Transverse colon (tissue), 4 donors: ENCODE results near the gene DCAF8L2. TPM values are rescaled to one million over a fixed set of nuclear protein-coding genes. Genes with fewer than 3 reads are reported as not detected.
"Not testable (repeated sequence)": the region's sequence is repeated elsewhere in the genome, so short reads cannot be mapped to it uniquely, and the experiment has no call there.

ENCODE experiments used
- DNase-seq: peaks from one replicate; pipeline ENCODE4 v3.0.0-alpha.2; 2019
- H3K27ac ChIP-seq, 4 donors: fragments of 200-600 bp; sonication (generic); 2 replicates each; pipeline ENCODE4 v1.5.1; 2016 to 2018; ENCODE audit warnings: inconsistent platforms in 4 of 4
- H3K27me3 ChIP-seq: fragments of 200-600 bp; sonication (generic); 2 replicates; pipeline ENCODE4 v1.5.1; 2017; ENCODE audit warnings: inconsistent platforms
- H3K36me3 ChIP-seq, 4 donors: fragments of 200-600 bp; sonication (generic); 2 replicates each; pipeline ENCODE4 v1.5.1; 2017 to 2019; ENCODE audit warnings: inconsistent platforms in 4 of 4
- H3K4me1 ChIP-seq, 4 donors: fragments of 200-600 bp; sonication (generic); 2 replicates each; pipeline ENCODE4 v1.5.1; 2017 to 2020; ENCODE audit warnings: inconsistent platforms in 4 of 4
- H3K4me3 ChIP-seq, 4 donors: fragments of 200-600 bp; sonication (generic); 1 replicate in 1 of 4; 2 replicates in 3 of 4; pipeline versions ENCODE4 v1.5.1 to v1.6.1; 2017 to 2019; ENCODE audit warnings: inconsistent platforms in 4 of 4
- H3K9me3 ChIP-seq, 2 donors: fragments of 200-600 bp; sonication (generic); 2 replicates each; pipeline ENCODE4 v1.5.1; 2017 to 2019; ENCODE audit warnings: inconsistent platforms in 2 of 2
- CTCF ChIP-seq, 5 experiments: fragments of 200-600 bp in 3 of 5; fragments of 450-650 bp in 2 of 5; sonication (generic) in 3 of 5; IDR thresholded peaks; 1 replicate in 2 of 5; 2 replicates in 3 of 5; pipeline ENCODE4 v1.5.1; 2016 to 2017; ENCODE audit warnings: antibody characterized with exemption in 5 of 5, inconsistent platforms in 3 of 5, mild to moderate bottlenecking in 2 of 5, moderate library complexity in 1 of 5
- EP300 ChIP-seq: sonication (generic); formaldehyde crosslinking; IDR thresholded peaks from one replicate; pipeline ENCODE4 v1.6.1; 2017; ENCODE audit warnings: antibody characterized with exemption, low read depth
- POLR2A ChIP-seq: fragments of 450-650 bp; IDR thresholded peaks from one replicate; pipeline ENCODE4 v1.6.1; 2016; ENCODE audit warnings: antibody characterized with exemption, mild to moderate bottlenecking, moderate library complexity
- POLR2AphosphoS5 ChIP-seq, 3 donors: sonication (generic); formaldehyde crosslinking; IDR thresholded peaks; one replicate each; pipeline ENCODE4 v1.6.1; 2016; ENCODE audit warnings: antibody characterized with exemption in 3 of 3
- WGBS, 2 donors: methylation state at CpG; one replicate each; pipeline ENCODE4 v1.1.5; 2018; ENCODE audit warnings: low coverage in 1 of 2; 5-methylcytosine and 5-hydroxymethylcytosine counted together
- in situ Hi-C, 4 donors: fragments of 200-750 bp; cut with MboI; loops; one replicate each; pipeline versions ENCODE4 v1.15.0 to v1.15.1; 2017; ENCODE audit warnings: low sequenced_read_pairs in 3 of 4, low pct_ligation_motif_present in 1 of 4, low pct_unique_long_range_greater_than_20kb in 1 of 4
- intact Hi-C: fragments of 100-400 bp; cut with DNase I; formaldehyde crosslinking; loops from one replicate; pipeline ENCODE4 v1.15.1; 2023; ENCODE audit warnings: low total_unique reads
- total RNA-seq, 4 donors: library from RNA; depleted of rRNA; stranded (reverse); fragments of >200 nt; gene quantifications; one replicate each; pipeline ENCODE4 v1.1.0, GENCODE V29; 2016

Gene DCAF8L2
- total RNA-seq, 4 donors from 2014 or later = not detected

DNA sequence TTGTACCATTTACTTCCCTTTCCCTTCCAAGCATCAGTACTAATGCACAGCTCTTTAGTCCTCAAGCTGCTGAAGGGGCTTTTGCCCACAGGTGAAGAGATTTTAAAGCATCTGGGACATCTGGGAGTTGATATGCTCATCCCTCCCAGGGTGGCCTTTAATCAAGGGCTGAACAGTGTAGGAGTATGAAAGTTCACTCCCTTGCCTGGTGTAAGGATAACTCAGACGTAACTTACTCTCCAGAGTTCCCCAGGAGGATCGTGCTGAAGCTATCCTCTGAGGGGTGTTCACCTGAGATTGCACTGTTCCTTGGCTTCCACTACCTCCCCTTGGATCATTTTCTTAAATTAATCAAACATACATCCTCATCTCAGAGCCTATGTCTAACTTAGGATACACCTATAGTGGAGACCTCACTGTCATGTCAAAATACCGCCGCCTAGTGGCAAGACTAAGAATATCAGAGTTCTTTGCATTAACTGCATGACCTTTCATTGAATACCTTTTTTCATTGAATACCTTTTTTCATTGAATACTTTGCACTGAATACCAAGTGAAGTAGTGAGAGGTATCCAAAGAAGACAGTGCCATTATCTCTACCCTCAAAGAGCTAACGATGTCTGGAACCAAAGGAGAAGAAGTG, 93.5 kb downstream of the DCAF8L2 start:
- H3K27me3 ChIP-seq, H3K4me1 ChIP-seq, H3K4me3 ChIP-seq, H3K9me3 ChIP-seq, H3K27ac ChIP-seq, in situ Hi-C loops, H3K36me3 ChIP-seq, intact Hi-C loops: not testable (repeated sequence)
- peak; percentile 31 to 43 (median 39) for TF ChIP-seq CTCF (IDR thresholded peaks at IDR 0.05)
- WGBS, 2 donors = 20 to 25% methylated on average over 1 to 5 of the region's 5 CpGs
- peak; percentile 24 for DNase-seq

DNA sequence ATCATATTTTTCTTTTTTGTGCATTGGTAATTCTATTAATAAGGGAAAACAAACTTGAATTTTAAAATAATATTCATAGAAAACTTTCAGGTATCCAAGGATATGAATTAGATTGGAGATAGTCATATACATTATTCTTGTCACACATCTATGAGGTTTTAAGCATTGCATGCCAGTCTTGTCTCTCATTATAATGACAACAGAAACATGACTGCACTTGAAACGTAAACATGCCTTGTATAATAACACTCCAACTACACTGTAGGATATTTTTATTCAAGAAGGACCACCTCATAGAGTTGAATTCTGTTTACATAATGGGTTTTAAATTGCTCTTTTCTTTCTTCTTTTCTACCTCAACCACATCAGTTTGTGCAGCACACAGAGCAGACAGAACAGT, 104.5 kb downstream of the DCAF8L2 start:
- Histone ChIP-seq H3K27me3 (no peaks in the 10 kb centered on the region), H3K36me3 (no peaks in the 10 kb centered on the region), H3K27ac (no peak overlapping the region), H3K4me1 (no peaks in the 10 kb centered on the region), H3K9me3 (no peaks in the 10 kb centered on the region), H3K4me3 (no peak overlapping the region)
- 59% methylated on average over 1 of the region's 1 CpG; no CpG with 5 or more reads in 1 of the 2 donors for WGBS, 2 donors
- intact Hi-C loops (no loop called here), in situ Hi-C loops (no loop called here)
- TF ChIP-seq CTCF (IDR thresholded peaks at IDR 0.05) (no peak), EP300 (no peak), POLR2A (no peak), POLR2AphosphoS5 (IDR thresholded peaks at IDR 0.05) (no peak)
- no peak for DNase-seq

- no peaks in the 10 kb centered on the region for H3K27me3 ChIP-seq
- H3K4me3 ChIP-seq = no peak overlapping the region
- in situ Hi-C loops (no loop called here), intact Hi-C loops (no loop called here)
- WGBS, 2 donors = 9% methylated on average over 1 of the region's 1 CpG; no CpG with 5 or more reads in 1 of the 2 donors
- TF ChIP-seq POLR2A = no peak
- no peak for TF ChIP-seq EP300
- no peak for DNase-seq
- no peak overlapping the region for H3K27ac ChIP-seq
- H3K4me1 ChIP-seq = no peaks in the 10 kb centered on the region
- H3K9me3 ChIP-seq = no peaks in the 10 kb centered on the region
- H3K36me3 ChIP-seq = no peaks in the 10 kb centered on the region
These were observed 116.4 kb downstream of the DCAF8L2 start for GRCh38 chrX:27706526-27706925.

- H3K36me3 ChIP-seq = no peaks in the 10 kb centered on the region
- 67 to 71% methylated on average over 1 to 2 of the region's 2 CpGs for WGBS, 2 donors
- no peaks in the 10 kb centered on the region for H3K9me3 ChIP-seq
- H3K27ac ChIP-seq = no peak overlapping the region
- DNase-seq = no peak
- no peak for TF ChIP-seq POLR2AphosphoS5 (IDR thresholded peaks at IDR 0.05)
- TF ChIP-seq POLR2A = no peak
- no peak for TF ChIP-seq CTCF (IDR thresholded peaks at IDR 0.05)
- no peak for TF ChIP-seq EP300
- H3K27me3 ChIP-seq = no peaks in the 10 kb centered on the region
- H3K4me3 ChIP-seq = no peak overlapping the region
- intact Hi-C loops (no loop called here), in situ Hi-C loops (no loop called here)
- no peaks in the 10 kb centered on the region for H3K4me1 ChIP-seq
These were observed 125.5 kb downstream of the DCAF8L2 start for GRCh38 chrX:27715610-27716009.

DNA sequence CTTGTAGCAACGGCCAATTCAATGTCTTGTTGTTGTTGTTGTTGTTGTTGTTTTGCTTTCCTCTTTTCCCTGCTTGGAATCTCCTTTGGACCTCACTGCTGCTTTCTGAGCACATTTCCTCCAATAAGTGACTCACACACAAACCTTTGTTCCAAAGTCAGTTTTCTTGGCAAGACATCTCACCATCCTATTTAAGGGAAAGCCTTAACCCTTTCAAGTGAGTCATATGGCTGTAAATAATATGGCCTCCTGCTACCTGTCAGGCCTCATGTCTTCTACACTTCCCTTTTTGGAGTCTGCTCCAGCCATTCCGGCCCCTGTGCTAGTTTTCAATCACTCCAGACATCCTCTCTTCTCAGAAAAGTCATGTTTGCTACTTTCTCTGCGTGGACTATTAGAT, 138.1 kb downstream of the DCAF8L2 start:
- TF ChIP-seq CTCF (IDR thresholded peaks at IDR 0.05) (no peak), POLR2A (no peak), POLR2AphosphoS5 (IDR thresholded peaks at IDR 0.05) (no peak), EP300 (no peak)
- H3K27me3 ChIP-seq = no peaks in the 10 kb centered on the region
- H3K27ac ChIP-seq = no peak overlapping the region
- in situ Hi-C loops (no loop called here), intact Hi-C loops (no loop called here)
- no peak for DNase-seq
- no peaks in the 10 kb centered on the region for H3K9me3 ChIP-seq
- no peak overlapping the region for H3K4me3 ChIP-seq
- no peaks in the 10 kb centered on the region for H3K4me1 ChIP-seq
- H3K36me3 ChIP-seq = no peaks in the 10 kb centered on the region
- WGBS, 2 donors = 29 to 71% methylated on average over 1 to 3 of the region's 3 CpGs
